Caco-2 (cell line): ENCODE data around the gene WRAP73. TPM values are rescaled to one million over a fixed set of nuclear protein-coding genes. Genes with fewer than 3 reads are reported as not detected.
A peak's percentile ranks its signal among the peaks of the same experiment; 100 is the strongest.

Experiments used
- BruUV-seq: library from RNA; stranded (reverse); fragments of 400-500 nt; replicated peaks from 2 replicates; lab custom pipeline; 2021; lab: Mats Ljungman, UMichigan
- CTCF ChIA-PET: fragments of 300-600 bp; sonication (Branson Sonifier 250); formaldehyde crosslinking; loops from one replicate; lab custom pipeline; 2022; ENCODE audit warnings: antibody characterized with exemption; lab: Charles Lee
- POLR2A ChIA-PET: fragments of 300-600 bp; sonication (Branson Sonifier 250); formaldehyde crosslinking; loops from one replicate; lab custom pipeline; 2022; ENCODE audit warnings: antibody characterized with exemption; lab: Charles Lee
- DNase-seq, 2 experiments: peaks; one replicate each; pipeline versions ENCODE4 v3.0.0 to v3.0.0-alpha.2; 2020 to 2022
- H3K27me3 ChIP-seq: replicated peaks from 2 replicates; pipeline ENCODE4 v1.6.0; 2011; ENCODE audit warnings: low read length; ENCODE audit not compliant: control insufficient read depth, insufficient read depth
- H3K36me3 ChIP-seq: 2 replicates; pipeline ENCODE4 v1.5.1; 2011; ENCODE audit warnings: low read length; ENCODE audit not compliant: control insufficient read depth, insufficient read depth
- H3K4me1 ChIP-seq: fragments of 250-450 bp; sonication (Bioruptor Pico); 2 replicates; pipeline ENCODE4 v1.5.1; 2020; ENCODE audit warnings: mild to moderate bottlenecking
- H3K4me3 ChIP-seq: 2 replicates; pipeline ENCODE4 v1.5.1; 2011; ENCODE audit warnings: low read depth, mild to moderate bottlenecking, control low read depth, low read length
- H3K9me3 ChIP-seq: fragments of 250-450 bp; sonication (Bioruptor Pico); 2 replicates; pipeline ENCODE4 v1.5.1; 2020; ENCODE audit warnings: mild to moderate bottlenecking, moderate library complexity
- H3K27ac Mint-ChIP-seq: one replicate; pipeline ENCODE4 v1.8.0; 2022; ENCODE audit warnings: mixed read lengths; ENCODE audit not compliant: unreplicated experiment
- H3K27me3 Mint-ChIP-seq: one replicate; pipeline ENCODE4 v1.8.0; 2022; ENCODE audit warnings: mixed read lengths; ENCODE audit not compliant: insufficient read depth, unreplicated experiment
- H3K36me3 Mint-ChIP-seq: one replicate; pipeline ENCODE4 v1.8.0; 2022; ENCODE audit warnings: mild to moderate bottlenecking, mixed read lengths; ENCODE audit not compliant: insufficient read depth, unreplicated experiment
- H3K4me1 Mint-ChIP-seq: one replicate; pipeline ENCODE4 v1.8.0; 2022; ENCODE audit warnings: low read depth, mixed read lengths; ENCODE audit not compliant: unreplicated experiment
- H3K4me3 Mint-ChIP-seq: one replicate; pipeline ENCODE4 v1.8.0; 2022; ENCODE audit warnings: mild to moderate bottlenecking, moderate library complexity, mixed read lengths; ENCODE audit not compliant: unreplicated experiment
- H3K9me3 Mint-ChIP-seq: one replicate; pipeline ENCODE4 v1.8.0; 2022; ENCODE audit warnings: mixed read lengths; ENCODE audit not compliant: unreplicated experiment
- CTCF ChIP-seq, 2 experiments: fragments of 200-600 bp in 1 of 2; IDR thresholded peaks; 1 replicate in 1 of 2; 2 replicates in 1 of 2; pipeline versions ENCODE4 v1.5.1 to v1.8.0; 2011 to 2022; ENCODE audit warnings: antibody characterized with exemption in 1 of 2, control low read depth in 1 of 2, inconsistent platforms in 1 of 2, low read depth in 1 of 2, low read length in 1 of 2, mild to moderate bottlenecking in 1 of 2, moderate library complexity in 1 of 2; ENCODE audit not compliant: insufficient read depth in 1 of 2, severe bottlenecking in 1 of 2, unreplicated experiment in 1 of 2
- intact Hi-C: fragments of 100-400 bp; cut with micrococcal nuclease; formaldehyde crosslinking; loops from one replicate; pipeline ENCODE4 v1.10.0; 2022; ENCODE audit not compliant: unreplicated experiment
- total RNA-seq: library from RNA; stranded (reverse); gene quantifications from 2 replicates; pipeline ENCODE4 v1.2.3, GENCODE V29; 2022

The WRAP73 gene
- total RNA-seq, 1 experiment from 2014 or later = 31.6 TPM

- no peak for DNase-seq
- Mint-ChIP-seq H3K9me3 (no peaks in the 10 kb centered on the region), H3K4me1 (no peaks in the 10 kb centered on the region), H3K27me3 (no peaks in the 10 kb centered on the region), H3K36me3 (peaks cover 20% of the 10 kb centered on the region), H3K27ac (no peak overlapping the region), H3K4me3 (no peak overlapping the region)
- BruUV-seq = no TSS peak
- no peaks in the 10 kb centered on the region for H3K9me3 ChIP-seq
- H3K4me3 ChIP-seq = no peak overlapping the region
- no peak for TF ChIP-seq CTCF (IDR thresholded peaks at IDR 0.05; ENCODE audit: insufficient read depth in 1 of 2, low read depth in 1 of 2, low read length in 1 of 2, severe bottlenecking in 1 of 2, unreplicated experiment in 1 of 2)
- peaks cover 3% of the 10 kb centered on the region for H3K36me3 ChIP-seq
- intact Hi-C loops = no loop called here
- H3K4me1 ChIP-seq = peaks cover 3% of the 10 kb centered on the region
- ChIA-PET CTCF (no interaction called here), POLR2A (no interaction called here)
- no peaks in the 10 kb centered on the region for H3K27me3 ChIP-seq
Observed at GRCh38 chr1:3630914-3631313, 19.0 kb downstream of the WRAP73 start.

DNA sequence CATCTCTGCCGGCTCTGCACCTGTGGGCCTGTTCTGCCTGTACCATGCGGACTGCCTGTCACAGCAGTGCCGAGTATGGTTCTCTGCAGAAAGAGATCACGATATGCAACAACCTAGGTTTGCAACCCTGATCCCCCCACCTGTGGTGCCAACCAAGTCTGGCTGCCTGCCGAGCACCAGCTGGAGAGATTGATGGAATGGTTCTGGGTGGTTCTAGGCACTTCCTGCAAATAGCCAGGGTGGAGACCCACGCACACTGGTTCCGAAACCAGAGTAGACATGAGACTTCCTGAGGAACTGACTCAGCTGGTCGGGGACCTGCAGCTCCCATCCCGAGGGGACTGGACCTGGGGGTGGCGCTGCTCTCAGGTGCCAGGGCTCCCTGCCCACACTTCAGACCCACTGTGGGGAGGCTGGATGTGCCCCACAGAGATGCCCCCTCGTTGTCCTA is 19.7 kb downstream of the WRAP73 start:
- Histone ChIP-seq H3K4me3 (no peak overlapping the region), H3K4me1 (peaks cover 6% of the 10 kb centered on the region), H3K27me3 (no peaks in the 10 kb centered on the region), H3K9me3 (no peaks in the 10 kb centered on the region), H3K36me3 (peaks cover 3% of the 10 kb centered on the region)
- no TSS peak for BruUV-seq
- no peaks in the 10 kb centered on the region for H3K4me1 Mint-ChIP-seq
- H3K9me3 Mint-ChIP-seq = no peaks in the 10 kb centered on the region
- TF ChIP-seq CTCF (IDR thresholded peaks at IDR 0.05; ENCODE audit: insufficient read depth in 1 of 2, low read depth in 1 of 2, low read length in 1 of 2, severe bottlenecking in 1 of 2, unreplicated experiment in 1 of 2) = no peak
- H3K4me3 Mint-ChIP-seq = no peak overlapping the region
- no peak for DNase-seq
- POLR2A ChIA-PET = no interaction called here
- CTCF ChIA-PET = no interaction called here
- H3K27me3 Mint-ChIP-seq = no peaks in the 10 kb centered on the region
- no peak overlapping the region for H3K27ac Mint-ChIP-seq
- intact Hi-C loops = no loop called here
- peaks cover 23% of the 10 kb centered on the region for H3K36me3 Mint-ChIP-seq

DNA sequence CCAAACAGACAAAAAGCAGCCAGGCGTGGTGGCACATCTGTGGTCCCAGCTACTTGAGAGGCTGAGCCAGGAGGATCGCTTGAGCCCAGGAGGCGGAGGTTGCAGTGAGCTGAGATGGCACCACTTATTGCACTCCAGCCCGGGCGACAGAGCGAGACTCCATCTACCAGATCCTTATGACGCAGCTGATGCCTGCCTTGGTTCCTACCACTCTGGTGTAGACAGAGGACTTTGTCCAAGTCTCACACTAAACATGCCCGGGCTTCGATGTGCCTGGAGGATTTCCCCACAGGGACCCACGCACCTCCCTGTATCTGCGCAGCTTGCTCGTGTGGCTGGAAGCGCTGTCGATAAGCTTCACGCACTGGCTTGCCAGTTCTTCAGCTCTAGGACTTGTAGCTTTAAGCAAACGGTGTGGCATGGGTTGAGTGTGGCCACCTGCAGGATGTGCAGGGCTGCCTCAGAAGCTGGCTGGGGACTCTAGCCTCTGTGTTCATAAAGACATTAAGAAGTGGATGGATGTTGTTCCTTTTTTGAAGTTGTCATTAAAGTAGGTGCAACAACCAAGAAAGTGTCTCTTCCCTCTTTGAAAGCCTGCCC is 20.2 kb downstream of the WRAP73 start:
- ChIA-PET POLR2A (no interaction called here), CTCF (interaction anchor here (0.6 kb wide), 1 partner anchor 251 kb away, joined by 4 read pairs; no protein-coding TSS in a partner anchor)
- no peak overlapping the region for H3K4me3 ChIP-seq
- peaks cover 6% of the 10 kb centered on the region for H3K4me1 ChIP-seq
- H3K27ac Mint-ChIP-seq = no peak overlapping the region
- BruUV-seq = TSS peak; percentile 25
- DNase-seq = no peak
- no peaks in the 10 kb centered on the region for H3K9me3 Mint-ChIP-seq
- no peak overlapping the region for H3K4me3 Mint-ChIP-seq
- peaks cover 26% of the 10 kb centered on the region for H3K36me3 Mint-ChIP-seq
- H3K4me1 Mint-ChIP-seq = no peaks in the 10 kb centered on the region
- peaks cover 3% of the 10 kb centered on the region for H3K36me3 ChIP-seq
- TF ChIP-seq CTCF (IDR thresholded peaks at IDR 0.05; ENCODE audit: insufficient read depth in 1 of 2, low read depth in 1 of 2, low read length in 1 of 2, severe bottlenecking in 1 of 2, unreplicated experiment in 1 of 2) = no peak
- no peaks in the 10 kb centered on the region for H3K9me3 ChIP-seq
- no peaks in the 10 kb centered on the region for H3K27me3 Mint-ChIP-seq
- intact Hi-C loops = no loop called here
- H3K27me3 ChIP-seq = no peaks in the 10 kb centered on the region
